Glutamatergic neuron (in vitro differentiated cells): ENCODE data around the gene RBBP4. TPM values are rescaled to one million over a fixed set of nuclear protein-coding genes. Genes with fewer than 3 reads are reported as not detected.
"Not testable (repeated sequence)": the region's sequence is repeated elsewhere in the genome, so short reads cannot be mapped to it uniquely, and the experiment has no call there.

ENCODE experiments used
- DNase-seq: peaks from one replicate; pipeline ENCODE4 v3.0.0; 2022
- H3K27ac Mint-ChIP-seq: one replicate; pipeline ENCODE4 v1.8.0; 2020; ENCODE audit warnings: mild to moderate bottlenecking, mixed read lengths, inconsistent platforms; ENCODE audit not compliant: unreplicated experiment
- H3K27me3 Mint-ChIP-seq: one replicate; pipeline ENCODE4 v1.8.0; 2020; ENCODE audit warnings: mild to moderate bottlenecking, moderate library complexity, mixed read lengths, inconsistent platforms; ENCODE audit not compliant: unreplicated experiment
- H3K36me3 Mint-ChIP-seq: one replicate; pipeline ENCODE4 v1.8.0; 2020; ENCODE audit warnings: mild to moderate bottlenecking, mixed read lengths, inconsistent platforms; ENCODE audit not compliant: unreplicated experiment
- H3K4me1 Mint-ChIP-seq: one replicate; pipeline ENCODE4 v1.8.0; 2020; ENCODE audit warnings: mild to moderate bottlenecking, low read depth, mixed read lengths, inconsistent platforms; ENCODE audit not compliant: unreplicated experiment
- H3K4me3 Mint-ChIP-seq: one replicate; pipeline ENCODE4 v1.8.0; 2020; ENCODE audit warnings: mild to moderate bottlenecking, mixed read lengths, inconsistent platforms; ENCODE audit not compliant: unreplicated experiment
- H3K9me3 Mint-ChIP-seq: one replicate; pipeline ENCODE4 v1.8.0; 2020; ENCODE audit warnings: mild to moderate bottlenecking, moderate library complexity, mixed read lengths, inconsistent platforms; ENCODE audit not compliant: unreplicated experiment
- total RNA-seq: library from RNA; stranded (reverse); fragmentation: NEBNext Ultra II Directional; extraction: Animal tissue kit (Norgen Biotek cat#: 25700); gene quantifications from one replicate; pipeline ENCODE4 v1.2.1, GENCODE V29; 2021; ENCODE audit not compliant: unreplicated experiment
- TF ChIP-seq, protein P1 (sequence below): fragments of 200-600 bp; sonication (generic); IDR thresholded peaks from one replicate; pipeline ENCODE4 v1.5.0; 2021; ENCODE audit not compliant: partially characterized antibody, unreplicated experiment

Gene RBBP4
- total RNA-seq, 1 donor from 2014 or later = 332 TPM

DNA sequence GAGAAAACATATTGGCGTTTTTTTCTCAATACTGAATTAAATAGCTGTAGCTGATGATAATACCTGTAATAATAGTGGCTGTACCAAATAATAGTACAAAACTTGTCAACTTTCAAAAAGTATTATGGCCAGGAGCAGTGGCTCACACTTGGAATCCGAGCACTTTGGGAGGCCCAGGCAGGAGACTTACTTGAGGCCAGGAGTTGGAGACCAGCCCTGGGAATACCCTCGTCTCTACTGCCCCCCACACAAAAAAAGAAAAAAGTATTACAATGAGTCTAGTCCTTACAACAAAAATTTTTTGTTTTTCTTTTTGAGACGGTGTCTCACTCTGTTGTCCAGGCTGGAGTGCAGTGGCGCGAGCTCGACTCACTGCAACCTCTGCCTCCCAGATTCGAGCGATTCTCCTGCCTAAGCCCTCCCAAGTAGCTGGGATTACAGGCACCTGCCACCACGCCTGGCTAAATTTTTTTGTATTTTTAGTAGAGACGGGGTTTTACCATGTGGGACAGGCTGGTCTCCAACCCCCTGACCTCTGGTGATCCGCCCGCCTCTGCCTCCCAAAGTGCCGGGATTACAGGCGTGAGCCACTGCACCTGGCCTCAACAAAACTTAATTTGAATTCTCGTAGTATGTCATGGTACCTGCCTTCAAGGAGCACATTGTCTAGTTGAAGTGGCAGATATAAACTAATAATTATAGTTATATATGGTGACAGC lies 1.4 kb downstream of the RBBP4 start:
- Mint-ChIP-seq H3K36me3 (no peaks in the 10 kb centered on the region), H3K27ac (peak overlapping the region; percentile 97)

DNA sequence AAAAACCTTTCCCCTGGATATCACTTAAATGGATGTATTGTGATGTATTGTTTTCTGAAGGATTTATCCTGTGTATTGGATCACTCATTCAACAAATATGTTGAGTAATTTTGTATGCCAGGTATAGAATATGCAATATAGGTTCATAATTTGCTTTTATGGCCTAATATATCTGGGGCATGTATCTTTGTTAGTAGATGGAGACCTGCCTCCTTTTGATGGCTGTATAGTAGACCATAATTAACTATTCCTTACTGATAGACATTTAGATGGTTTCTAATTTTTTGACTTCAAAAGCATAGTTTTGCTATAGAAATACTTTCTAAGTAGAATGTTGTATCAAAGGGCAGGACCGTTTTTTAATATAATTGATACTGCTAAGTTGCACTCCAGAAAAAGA lies 8.6 kb downstream of the RBBP4 start:
- H3K27me3 Mint-ChIP-seq = peaks cover 2% of the 10 kb centered on the region
- H3K4me3 Mint-ChIP-seq = no peak overlapping the region
- H3K9me3 Mint-ChIP-seq = no peaks in the 10 kb centered on the region
- H3K27ac Mint-ChIP-seq = no peak overlapping the region
- no peak for DNase-seq
- H3K4me1 Mint-ChIP-seq = peaks cover 5% of the 10 kb centered on the region
- TF ChIP-seq, protein P1, sequence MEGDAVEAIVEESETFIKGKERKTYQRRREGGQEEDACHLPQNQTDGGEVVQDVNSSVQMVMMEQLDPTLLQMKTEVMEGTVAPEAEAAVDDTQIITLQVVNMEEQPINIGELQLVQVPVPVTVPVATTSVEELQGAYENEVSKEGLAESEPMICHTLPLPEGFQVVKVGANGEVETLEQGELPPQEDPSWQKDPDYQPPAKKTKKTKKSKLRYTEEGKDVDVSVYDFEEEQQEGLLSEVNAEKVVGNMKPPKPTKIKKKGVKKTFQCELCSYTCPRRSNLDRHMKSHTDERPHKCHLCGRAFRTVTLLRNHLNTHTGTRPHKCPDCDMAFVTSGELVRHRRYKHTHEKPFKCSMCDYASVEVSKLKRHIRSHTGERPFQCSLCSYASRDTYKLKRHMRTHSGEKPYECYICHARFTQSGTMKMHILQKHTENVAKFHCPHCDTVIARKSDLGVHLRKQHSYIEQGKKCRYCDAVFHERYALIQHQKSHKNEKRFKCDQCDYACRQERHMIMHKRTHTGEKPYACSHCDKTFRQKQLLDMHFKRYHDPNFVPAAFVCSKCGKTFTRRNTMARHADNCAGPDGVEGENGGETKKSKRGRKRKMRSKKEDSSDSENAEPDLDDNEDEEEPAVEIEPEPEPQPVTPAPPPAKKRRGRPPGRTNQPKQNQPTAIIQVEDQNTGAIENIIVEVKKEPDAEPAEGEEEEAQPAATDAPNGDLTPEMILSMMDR = no peak
- H3K36me3 Mint-ChIP-seq = no peaks in the 10 kb centered on the region

More for the DNA sequence above, 1.4 kb downstream of the RBBP4 start:
- DNase-seq = no peak
- Mint-ChIP-seq H3K27me3 (peaks cover 5% of the 10 kb centered on the region), H3K4me3 (peak overlapping the region; percentile 100), H3K4me1 (peaks cover 12% of the 10 kb centered on the region), H3K9me3 (peaks cover 13% of the 10 kb centered on the region)
- TF ChIP-seq, protein P1 = no peak

DNA sequence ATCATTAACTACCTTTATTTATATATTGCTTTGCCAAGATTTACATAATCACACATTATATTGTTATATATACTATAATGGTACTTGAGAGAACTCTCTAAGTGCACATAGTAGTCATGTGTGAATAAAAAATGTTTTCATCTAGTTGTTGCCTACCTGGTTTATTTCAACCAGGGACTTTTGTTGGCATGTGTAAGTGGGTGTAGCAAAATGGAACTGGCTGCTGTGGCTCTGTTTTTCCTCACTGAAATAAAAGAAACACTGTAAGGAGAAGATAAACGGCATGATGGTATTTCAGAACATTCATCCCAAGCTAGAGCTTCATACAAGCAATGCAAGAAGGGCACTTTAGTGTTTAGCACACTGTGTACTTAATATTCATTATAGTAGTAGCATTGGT lies 14.9 kb downstream of the RBBP4 start:
- TF ChIP-seq, protein P1 = no peak
- H3K27me3 Mint-ChIP-seq = peaks cover 3% of the 10 kb centered on the region
- H3K4me3 Mint-ChIP-seq = no peak overlapping the region
- no peak overlapping the region for H3K27ac Mint-ChIP-seq
- no peaks in the 10 kb centered on the region for H3K4me1 Mint-ChIP-seq
- no peaks in the 10 kb centered on the region for H3K9me3 Mint-ChIP-seq
- H3K36me3 Mint-ChIP-seq = peaks cover 4% of the 10 kb centered on the region
- no peak for DNase-seq

DNA sequence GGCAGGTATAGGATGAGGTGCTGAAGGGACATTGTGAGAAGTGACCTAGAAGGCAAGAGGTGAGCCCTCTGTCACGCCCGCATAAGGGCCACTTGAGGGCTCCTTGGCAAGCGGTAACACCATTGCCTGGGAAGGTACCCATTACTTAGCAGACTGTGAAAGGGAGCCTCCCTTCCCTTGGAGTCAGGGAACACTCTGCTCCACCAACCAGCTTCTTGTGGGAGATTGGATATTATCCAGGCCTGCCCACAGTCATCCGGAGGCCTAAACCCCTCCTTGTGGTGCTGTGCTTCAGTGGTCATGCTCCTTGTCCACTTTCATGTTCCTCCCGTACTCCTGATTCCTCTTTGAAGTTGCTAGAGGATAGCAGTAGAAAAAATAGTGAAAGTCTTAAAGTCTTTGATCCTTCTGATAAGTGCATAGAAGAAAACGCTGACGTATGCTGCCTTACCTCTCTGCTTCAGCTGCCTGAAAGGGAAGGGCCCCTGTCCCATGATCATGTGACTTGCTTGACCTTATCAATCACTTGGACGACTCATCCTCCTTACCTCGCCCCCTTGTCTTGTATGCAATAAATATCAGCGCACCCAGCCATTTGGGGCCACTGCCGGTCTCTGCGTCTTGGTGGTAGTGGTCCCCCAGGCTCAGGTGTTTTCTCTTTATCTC lies 16.0 kb downstream of the RBBP4 start:
- TF ChIP-seq, protein P1 = no peak
- Mint-ChIP-seq H3K36me3 (peaks cover 4% of the 10 kb centered on the region), H3K27ac (no peak overlapping the region), H3K4me1 (no peaks in the 10 kb centered on the region), H3K9me3 (no peaks in the 10 kb centered on the region), H3K27me3 (peaks cover 3% of the 10 kb centered on the region), H3K4me3 (no peak overlapping the region)
- no peak for DNase-seq

DNA sequence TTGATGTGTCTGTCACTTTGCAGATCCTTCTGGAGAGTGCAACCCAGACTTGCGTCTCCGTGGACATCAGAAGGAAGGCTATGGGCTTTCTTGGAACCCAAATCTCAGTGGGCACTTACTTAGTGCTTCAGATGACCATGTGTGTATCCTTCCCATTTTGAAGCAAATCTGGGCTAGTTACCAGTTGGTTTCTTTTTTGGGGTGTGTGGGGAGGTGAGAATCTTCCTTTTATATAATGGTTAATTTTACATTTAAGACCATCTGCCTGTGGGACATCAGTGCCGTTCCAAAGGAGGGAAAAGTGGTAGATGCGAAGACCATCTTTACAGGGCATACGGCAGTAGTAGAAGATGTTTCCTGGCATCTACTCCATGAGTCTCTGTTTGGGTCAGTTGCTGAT lies 17.7 kb downstream of the RBBP4 start:
- not testable (repeated sequence) for DNase-seq, H3K9me3 Mint-ChIP-seq, H3K4me3 Mint-ChIP-seq, H3K27ac Mint-ChIP-seq, H3K36me3 Mint-ChIP-seq, H3K4me1 Mint-ChIP-seq, H3K27me3 Mint-ChIP-seq
